ENCODE measurements around the gene PTPRM.

DNA sequence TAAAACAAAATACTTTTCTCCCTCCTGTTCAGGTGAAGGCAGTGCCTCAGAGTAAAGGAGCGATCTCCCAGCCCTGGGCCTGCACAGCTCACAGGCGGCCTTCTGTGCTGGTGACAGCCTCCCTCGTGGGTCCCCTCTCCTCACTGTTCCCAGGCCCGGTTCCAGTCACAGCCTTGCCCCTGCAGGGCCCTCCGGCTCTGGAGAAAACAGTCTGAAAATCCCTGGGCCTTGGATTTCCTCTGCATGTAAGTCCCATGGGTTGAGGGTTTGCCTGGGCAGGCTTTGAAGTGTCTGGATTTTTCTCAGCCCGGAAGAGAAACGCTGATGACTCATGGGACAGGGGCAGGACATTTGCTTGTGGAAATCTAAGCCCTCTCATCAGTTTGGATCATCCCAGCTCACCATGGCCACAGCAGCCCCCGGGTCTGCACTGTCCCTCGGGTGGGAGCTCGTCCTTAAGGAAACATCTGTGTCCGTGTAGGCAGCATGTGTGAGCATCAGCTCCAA lies 856.0 kb downstream of the PTPRM start:
- TF ChIP-seq MYC (IDR thresholded peaks at IDR 0.05; ENCODE audit: low read depth, low read length): no peak
- no peak for TF ChIP-seq POLR2A (IDR thresholded peaks at IDR 0.05; ENCODE audit: low read depth, low read length)
- TF ChIP-seq, protein P1, sequence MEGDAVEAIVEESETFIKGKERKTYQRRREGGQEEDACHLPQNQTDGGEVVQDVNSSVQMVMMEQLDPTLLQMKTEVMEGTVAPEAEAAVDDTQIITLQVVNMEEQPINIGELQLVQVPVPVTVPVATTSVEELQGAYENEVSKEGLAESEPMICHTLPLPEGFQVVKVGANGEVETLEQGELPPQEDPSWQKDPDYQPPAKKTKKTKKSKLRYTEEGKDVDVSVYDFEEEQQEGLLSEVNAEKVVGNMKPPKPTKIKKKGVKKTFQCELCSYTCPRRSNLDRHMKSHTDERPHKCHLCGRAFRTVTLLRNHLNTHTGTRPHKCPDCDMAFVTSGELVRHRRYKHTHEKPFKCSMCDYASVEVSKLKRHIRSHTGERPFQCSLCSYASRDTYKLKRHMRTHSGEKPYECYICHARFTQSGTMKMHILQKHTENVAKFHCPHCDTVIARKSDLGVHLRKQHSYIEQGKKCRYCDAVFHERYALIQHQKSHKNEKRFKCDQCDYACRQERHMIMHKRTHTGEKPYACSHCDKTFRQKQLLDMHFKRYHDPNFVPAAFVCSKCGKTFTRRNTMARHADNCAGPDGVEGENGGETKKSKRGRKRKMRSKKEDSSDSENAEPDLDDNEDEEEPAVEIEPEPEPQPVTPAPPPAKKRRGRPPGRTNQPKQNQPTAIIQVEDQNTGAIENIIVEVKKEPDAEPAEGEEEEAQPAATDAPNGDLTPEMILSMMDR (IDR thresholded peaks at IDR 0.05; ENCODE audit: extremely low read depth in 1 of 2, insufficient read depth in 1 of 2, low read depth in 1 of 2, low read length in 2 of 2): no peak
- TF ChIP-seq EZH2 (IDR thresholded peaks at IDR 0.05; ENCODE audit: borderline replicate concordance, low read depth, low read length, severe bottlenecking): no peak
- TF ChIP-seq GATA2 (IDR thresholded peaks at IDR 0.05; ENCODE audit: insufficient read depth, insufficient read length, low read depth, low read length): no peak
- TF ChIP-seq, protein P2, sequence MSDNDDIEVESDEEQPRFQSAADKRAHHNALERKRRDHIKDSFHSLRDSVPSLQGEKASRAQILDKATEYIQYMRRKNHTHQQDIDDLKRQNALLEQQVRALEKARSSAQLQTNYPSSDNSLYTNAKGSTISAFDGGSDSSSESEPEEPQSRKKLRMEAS (IDR thresholded peaks at IDR 0.05; ENCODE audit: insufficient read depth, insufficient read length): no peak

Data from endothelial cell of umbilical vein (primary cell).